GM13977 (cell line): ENCODE measurements around the gene CMIP.

Experiments
- DNase-seq: peaks from one replicate; pipeline ENCODE4 v3.0.0; 2012; ENCODE audit warnings: low spot score
- CTCF ChIP-seq: IDR thresholded peaks from 2 replicates; pipeline ENCODE4 v1.5.1; 2012; ENCODE audit warnings: mild to moderate bottlenecking, control low read depth; ENCODE audit not compliant: insufficient read depth; ENCODE audit errors: extremely low read depth, missing control alignments
- in situ Hi-C: fragments of 300-500 bp; cut with MboI; formaldehyde crosslinking; loops from one replicate; pipeline ENCODE4 v1.12.0; 2022; ENCODE audit warnings: low sequenced_read_pairs, low pct_unique_long_range_greater_than_20kb, mixed read lengths, inconsistent platforms; ENCODE audit not compliant: unreplicated experiment

CMIP gene

GRCh38 chr16:81700780-81701165, 256.2 kb downstream of the CMIP start:
- no peak for TF ChIP-seq CTCF
- in situ Hi-C loops = no loop called here
- no peak for DNase-seq

DNA sequence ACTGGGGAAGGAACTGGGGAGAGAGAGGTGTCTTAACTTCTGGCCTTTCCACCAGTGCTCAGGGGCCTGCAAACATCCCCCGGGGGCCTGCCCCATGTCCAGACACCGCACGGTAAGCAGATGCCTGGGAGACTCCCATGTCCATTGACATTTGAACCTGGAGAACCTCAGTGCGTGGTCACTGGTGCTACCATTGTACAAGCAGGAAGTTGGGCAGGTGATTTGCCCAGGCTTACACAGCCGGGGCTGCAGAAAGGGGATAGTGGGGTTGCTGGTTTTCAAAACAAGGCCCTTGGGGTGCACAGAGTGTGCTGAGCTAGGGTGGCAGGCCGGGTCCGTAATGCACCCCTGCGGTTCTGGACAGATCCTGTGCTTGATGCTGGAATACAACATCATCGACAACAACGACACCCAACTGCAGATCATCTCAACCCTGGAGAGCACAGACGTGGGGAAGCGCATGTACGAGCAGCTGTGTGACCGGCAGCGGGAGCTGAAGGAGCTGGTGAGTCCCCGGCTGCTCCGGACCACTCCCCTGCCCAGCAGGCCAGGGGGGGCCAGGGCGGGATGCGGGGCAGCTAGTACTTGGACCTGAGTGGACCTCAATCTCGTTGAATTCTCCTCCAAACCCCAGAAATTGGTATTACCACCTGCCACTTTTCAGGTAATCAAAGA, 256.8 kb downstream of the CMIP start:
- no peak for TF ChIP-seq CTCF
- DNase-seq = no peak
- in situ Hi-C loops = no loop called here

- no peak for TF ChIP-seq CTCF
- no peak for DNase-seq
- in situ Hi-C loops = no loop called here
Observed at GRCh38 chr16:81702506-81702905, 257.9 kb downstream of the CMIP start.

DNA sequence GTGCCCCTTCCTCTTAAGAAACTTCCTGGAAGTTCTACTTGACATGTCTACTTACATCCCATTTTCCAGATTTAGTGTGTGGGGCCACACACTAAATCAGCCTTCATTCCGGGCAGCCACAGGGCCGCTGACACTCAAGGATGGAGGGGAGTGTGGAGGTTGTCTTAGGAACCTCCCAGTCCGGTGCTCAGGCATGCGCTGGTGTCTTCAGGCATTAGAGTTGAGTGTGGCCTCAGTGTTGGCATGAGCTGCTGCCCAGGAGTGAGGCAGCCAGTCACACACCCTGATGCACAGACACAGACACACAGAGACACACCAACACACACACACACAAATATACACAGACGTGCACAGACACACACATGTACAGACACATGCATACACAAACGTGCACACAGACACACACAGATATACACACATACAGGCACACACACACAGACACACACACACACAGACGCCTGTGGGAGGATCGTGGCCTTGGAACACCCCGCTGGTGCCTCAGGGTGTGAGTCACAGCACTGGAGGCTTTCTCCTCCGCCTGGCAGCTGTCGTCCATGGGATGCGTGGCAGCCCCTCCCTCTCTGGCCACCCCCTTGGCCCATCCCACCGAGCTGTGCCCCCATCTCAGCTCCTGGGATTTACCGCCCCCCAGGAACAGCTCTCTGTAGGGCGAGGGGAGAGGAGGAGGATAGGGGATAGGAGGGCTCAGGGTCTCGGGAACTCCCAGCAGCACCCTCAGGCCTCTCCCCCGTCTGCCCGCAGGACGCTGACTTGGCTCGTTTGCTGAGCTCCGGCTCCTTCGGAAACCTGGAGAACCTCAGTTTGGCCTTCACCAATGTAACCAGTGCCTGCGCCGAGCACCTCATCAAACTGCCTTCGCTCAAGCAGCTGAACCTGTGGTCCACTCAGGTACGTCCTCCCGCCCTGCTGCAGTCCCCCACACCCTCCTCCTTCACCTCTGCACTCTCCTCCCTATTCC, 258.9 kb downstream of the CMIP start:
- in situ Hi-C loops = no loop called here
- no peak for DNase-seq
- TF ChIP-seq CTCF = no peak

DNA sequence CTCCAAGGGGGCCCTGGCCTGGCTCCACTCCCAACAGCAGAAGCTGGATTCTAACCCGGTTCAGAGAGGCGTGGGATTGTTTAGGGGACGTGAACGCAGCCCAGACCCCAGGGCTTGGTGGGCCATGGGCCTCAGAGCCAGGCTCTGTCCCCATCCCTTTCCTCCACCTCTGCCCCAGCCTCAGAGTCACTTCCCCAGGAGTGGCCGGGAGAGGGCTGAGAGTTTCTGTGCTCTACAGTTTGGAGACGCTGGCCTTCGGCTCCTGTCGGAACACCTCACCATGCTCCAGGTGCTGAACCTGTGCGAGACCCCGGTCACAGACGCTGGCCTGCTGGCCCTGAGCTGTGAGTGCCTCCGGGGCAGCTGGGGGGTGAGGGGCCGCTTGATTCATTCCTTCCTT, 260.7 kb downstream of the CMIP start:
- in situ Hi-C loops = no loop called here
- no peak for DNase-seq
- no peak for TF ChIP-seq CTCF

- no peak for TF ChIP-seq CTCF
- no peak for DNase-seq
- in situ Hi-C loops = no loop called here
Observed at GRCh38 chr16:81706327-81707295, 262.0 kb downstream of the CMIP start.
